HG03196 (cell line): Measurements from ENCODE around the gene RICTOR.
A peak's percentile ranks its signal among the peaks of the same experiment; 100 is the strongest.

ENCODE experiments used
- ATAC-seq: cut with Tn5 transposase; IDR thresholded peaks from one replicate; pipeline ENCODE4 v1.9.1; 2021; ENCODE audit not compliant: unreplicated experiment

RICTOR gene, protein sequence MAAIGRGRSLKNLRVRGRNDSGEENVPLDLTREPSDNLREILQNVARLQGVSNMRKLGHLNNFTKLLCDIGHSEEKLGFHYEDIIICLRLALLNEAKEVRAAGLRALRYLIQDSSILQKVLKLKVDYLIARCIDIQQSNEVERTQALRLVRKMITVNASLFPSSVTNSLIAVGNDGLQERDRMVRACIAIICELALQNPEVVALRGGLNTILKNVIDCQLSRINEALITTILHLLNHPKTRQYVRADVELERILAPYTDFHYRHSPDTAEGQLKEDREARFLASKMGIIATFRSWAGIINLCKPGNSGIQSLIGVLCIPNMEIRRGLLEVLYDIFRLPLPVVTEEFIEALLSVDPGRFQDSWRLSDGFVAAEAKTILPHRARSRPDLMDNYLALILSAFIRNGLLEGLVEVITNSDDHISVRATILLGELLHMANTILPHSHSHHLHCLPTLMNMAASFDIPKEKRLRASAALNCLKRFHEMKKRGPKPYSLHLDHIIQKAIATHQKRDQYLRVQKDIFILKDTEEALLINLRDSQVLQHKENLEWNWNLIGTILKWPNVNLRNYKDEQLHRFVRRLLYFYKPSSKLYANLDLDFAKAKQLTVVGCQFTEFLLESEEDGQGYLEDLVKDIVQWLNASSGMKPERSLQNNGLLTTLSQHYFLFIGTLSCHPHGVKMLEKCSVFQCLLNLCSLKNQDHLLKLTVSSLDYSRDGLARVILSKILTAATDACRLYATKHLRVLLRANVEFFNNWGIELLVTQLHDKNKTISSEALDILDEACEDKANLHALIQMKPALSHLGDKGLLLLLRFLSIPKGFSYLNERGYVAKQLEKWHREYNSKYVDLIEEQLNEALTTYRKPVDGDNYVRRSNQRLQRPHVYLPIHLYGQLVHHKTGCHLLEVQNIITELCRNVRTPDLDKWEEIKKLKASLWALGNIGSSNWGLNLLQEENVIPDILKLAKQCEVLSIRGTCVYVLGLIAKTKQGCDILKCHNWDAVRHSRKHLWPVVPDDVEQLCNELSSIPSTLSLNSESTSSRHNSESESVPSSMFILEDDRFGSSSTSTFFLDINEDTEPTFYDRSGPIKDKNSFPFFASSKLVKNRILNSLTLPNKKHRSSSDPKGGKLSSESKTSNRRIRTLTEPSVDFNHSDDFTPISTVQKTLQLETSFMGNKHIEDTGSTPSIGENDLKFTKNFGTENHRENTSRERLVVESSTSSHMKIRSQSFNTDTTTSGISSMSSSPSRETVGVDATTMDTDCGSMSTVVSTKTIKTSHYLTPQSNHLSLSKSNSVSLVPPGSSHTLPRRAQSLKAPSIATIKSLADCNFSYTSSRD (N-terminal part only)

DNA sequence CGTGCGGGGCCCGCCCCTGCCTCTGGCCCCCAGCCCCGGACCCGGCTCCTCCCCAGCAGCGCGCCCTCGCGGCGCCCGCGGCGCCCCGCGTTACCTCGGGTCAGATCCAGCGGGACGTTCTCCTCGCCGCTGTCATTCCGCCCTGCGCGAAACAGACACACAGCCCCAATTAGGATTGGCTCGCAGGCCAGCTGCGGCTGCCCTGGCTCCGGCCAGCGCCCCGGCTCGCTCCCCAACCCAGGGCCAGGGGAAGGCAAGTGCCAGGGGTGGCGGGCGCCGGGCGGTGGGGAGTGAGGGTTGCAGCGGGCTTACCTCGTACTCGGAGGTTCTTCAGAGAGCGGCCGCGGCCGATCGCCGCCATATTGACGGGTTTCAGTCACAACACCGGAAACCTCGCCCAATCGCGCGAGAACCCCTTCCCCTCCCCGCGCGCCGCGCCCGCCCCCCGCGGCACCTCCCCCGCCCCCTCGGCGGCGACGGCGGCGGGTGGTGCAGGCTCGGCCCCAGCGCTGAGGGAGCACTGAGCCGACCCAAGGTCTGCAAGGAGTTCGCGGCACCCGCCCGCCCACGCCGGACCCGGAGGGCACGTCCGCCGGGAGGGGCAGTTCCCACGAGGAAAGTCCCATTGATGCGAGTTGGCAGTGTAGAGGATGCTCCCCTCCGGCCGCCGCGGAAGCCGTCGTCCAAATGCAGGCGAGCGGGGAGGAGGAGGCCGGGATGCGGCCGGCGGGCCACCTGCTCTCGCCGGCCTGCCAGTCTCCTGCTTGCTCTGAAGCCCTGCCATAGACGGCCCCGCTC, at the start of gene RICTOR:
RICTOR (minus strand) TSS at position 383 of the 798 bp plus-strand sequence; CDS start at position 361, 22 bp downstream.
- peak; percentile 70 for ATAC-seq

DNA sequence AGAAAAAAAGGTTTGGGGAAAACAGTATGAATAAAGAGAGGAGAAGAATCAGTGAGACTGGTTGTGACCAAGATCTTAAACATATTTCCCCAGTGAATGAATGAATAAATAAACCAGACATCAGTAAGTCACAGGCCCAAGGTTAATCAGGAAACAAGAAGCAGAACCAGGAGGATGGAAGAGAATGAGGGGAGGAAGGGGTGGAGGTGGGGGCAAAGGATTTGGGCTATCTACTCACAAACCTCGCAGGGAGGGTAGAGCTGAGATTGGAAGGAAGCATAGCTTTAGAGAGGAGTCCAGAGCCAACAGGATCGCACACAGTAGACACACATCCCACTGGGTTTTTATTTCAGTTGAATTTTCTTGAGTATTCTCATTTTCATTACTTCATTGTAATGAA, 47.7 kb upstream of the RICTOR start:
- ATAC-seq: no peak

DNA sequence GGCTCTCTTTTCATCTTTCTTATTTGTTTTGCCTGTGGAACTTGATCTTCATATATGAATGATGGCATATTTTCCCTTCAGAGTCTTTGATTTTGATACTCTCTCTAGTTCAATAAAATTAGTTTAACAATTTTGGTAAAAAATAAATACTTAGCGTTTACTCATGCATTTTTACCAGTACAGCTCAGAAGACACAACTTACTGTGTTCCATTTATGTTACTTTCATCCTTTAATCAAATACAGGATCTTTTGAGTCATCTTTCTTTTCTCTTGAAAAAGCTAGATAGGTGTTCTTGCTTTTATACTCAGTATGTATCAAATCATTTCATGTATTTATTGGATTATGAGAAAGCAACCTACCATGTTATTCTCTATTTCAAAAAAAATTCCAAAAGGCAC, 47.1 kb upstream of the RICTOR start:
- no peak for ATAC-seq

DNA sequence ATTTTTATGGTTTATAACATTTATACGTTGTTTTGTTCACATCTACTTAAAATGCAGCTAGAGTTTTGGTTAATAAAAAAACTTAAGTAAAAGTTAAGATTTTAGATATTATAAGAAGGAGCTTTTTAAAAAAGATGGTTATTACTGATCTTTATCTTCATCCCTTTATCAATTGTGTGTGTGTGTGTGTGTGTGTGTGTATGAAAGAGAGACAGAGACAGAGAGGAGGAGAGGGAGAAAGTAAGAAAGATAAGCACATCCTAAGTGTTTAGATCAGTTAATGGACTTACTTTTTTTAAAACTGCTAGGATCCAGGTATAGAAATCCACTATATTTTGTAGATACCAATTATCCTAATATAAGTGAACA, 45.8 kb upstream of the RICTOR start:
- ATAC-seq: no peak

DNA sequence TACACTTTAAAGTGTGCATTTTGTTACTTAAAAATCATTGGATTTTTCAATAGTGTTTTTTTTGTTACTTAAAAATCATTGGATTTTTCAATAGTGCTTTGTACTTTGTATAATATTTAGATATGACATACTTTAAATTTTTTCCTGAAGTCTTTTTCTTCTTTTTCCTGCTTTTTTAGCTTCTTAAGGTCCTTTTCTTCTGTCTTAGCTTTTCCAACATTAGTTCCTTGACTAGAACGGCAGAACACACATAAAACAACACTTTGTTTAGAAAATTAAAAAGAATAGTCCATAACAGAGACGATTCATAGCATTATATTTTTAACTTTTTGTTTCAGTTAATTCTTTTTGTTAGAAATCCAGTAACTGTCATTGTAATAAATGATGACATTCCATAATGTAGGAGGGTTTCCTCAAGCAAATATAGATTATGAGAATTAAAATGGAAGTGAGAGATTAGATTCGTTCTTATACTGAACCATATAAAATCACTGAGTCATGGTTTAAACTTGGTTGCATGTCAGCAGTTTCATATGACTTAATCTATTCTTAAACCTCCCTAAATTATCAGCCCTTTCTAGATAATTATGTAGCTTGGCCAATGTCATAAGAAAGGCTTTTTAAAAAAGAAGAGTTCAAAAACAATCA, 45.3 kb upstream of the RICTOR start:
- ATAC-seq: no peak

DNA sequence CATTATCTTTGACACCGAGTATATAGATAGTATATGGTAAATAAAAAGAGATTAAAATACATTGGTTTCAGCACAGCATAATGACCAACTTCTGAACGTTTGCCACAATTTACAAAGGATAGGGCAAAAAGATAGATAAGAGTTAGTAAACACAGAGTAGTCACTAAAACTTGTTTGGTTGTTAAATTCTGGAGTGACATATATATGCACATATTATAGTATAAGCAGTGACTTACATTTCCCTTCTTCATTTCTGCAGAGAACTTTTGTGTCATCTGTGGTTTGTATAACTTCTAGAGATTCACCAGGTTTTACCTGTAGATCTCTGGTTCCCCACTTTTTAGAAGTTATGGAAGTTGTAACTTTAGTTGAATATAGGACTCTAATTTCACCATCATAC, 44.4 kb upstream of the RICTOR start:
- no peak for ATAC-seq

DNA sequence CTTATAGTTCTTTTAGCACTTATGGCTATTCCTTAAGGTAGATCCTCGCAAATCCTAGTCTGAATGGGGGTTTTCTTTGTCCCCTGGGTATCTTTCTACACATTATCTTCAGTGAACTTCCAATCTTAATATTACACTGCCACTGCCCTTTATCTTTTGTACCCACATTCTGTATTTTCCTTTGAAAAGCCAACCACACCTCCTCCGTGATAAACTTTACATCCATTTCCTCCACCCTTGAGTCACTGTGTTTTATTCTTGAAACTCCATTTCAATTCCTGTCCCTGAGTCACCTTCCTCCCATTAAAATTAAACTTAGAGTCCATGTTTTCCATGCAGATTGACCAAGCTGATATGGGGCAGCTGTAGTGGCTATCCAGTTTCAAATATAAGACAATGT, 43.2 kb upstream of the RICTOR start:
- ATAC-seq: no peak

DNA sequence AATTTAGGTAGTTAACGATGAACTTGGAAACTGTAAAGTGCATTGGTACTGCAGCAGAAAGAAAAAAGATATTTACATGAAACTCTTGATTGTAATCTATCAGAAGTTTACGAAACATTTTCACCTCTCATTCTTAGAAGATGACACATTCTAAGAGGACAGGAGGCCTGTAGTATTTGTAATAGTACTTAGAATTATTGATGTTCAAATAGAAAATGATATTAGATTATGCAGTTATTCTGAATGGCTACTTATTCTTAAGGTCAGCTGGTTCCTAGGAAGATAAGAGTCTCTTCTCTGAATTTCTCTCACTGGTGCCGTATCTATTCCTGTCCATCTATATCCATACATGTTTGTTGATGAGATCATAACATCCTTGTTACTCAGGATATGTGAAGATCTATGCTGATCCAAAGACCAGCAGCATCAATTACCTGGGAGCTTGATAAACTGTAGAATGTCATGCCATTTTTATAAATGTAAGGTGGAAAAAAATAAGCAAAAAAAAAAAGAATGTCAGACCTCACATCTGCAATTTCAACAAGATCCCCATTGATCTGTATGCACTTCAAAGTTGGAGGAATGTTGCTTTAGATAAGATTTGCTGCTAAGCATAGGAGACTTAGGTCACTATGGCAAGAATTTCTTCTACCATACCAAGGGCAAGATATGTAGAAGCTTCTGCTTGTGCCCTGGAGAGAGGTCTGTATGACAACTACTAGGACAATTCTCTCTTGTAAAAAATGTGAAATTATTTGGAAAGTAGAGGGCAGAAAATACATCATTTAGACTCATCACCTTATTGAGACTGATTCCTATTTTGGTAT, 42.4 kb upstream of the RICTOR start:
- no peak for ATAC-seq

DNA sequence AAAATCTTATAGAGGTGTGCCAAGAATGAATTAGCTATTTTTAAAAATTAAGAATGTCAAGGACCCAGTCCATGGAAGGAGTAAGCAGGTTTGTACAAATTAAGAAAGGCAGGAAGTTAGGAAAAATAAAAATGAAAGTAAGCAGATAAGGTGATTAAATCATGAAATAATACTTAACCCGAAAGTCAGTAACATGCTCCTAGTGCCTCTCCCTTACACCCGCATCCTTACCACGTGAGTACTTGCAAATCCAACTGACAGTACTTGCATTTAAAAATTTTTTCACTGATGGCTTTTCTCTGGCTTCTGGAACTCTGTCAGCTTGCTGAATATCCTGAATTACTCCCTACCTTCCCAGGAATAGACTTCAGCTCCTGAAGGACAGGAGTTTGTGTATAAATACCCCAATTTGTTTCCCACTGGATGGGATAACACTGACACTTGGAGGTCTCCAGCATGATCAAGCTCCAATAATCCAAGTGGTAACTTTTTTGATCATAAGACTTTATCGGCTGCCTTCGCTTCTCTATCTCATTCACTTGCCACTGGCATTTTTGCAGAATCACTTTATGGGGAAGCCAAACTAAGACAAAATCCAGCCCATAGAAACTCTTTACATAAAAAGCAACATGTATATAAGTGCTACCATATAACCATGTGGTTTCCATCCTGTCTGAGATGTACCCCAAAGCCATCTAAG, 41.6 kb upstream of the RICTOR start:
- no peak for ATAC-seq

DNA sequence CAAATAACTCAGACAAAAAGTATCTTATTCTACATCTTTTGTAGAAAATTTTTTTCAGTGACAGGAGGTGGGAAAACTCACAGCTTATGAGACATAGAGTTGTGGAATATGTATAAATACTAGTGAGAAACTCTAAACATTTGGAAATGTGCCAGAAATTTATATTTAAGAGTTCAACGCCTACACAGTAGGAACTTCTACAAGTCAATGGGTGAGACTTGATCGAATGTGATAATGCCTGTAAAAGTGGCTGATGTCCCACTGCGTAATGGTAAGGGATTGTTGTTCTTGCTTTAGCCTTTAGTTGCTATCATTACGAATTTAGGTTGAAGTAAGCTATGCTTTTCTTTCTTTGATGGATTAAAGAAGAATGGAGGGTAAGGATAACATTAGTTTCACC, 40.0 kb upstream of the RICTOR start:
- no peak for ATAC-seq

DNA sequence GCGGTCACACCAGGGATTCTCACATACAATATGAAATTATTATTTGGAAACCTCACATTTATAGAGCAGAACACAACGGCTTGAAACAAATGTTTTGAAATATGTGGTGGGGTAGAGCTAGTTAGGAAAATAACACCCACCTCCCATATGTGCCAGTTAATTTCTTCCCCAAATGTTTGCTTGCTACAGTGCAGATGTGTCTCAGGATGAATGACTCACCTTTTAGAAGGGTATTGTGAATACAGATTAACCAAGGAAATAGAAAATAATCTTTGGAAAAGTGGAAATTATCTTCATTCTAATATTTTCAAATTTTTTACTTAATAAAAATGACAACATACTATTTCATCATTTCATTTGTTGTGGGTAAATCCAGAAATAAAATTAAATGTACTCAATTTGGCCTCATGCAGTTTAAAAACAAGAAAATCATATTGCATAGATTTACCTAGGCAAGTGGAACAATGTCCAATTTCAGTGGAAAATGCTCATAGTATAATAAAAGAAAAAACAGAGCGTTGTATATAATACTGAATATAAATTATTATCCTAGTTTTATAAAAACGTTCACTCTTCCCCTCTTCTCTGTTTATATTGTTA, 39.3 kb upstream of the RICTOR start:
- ATAC-seq: no peak

DNA sequence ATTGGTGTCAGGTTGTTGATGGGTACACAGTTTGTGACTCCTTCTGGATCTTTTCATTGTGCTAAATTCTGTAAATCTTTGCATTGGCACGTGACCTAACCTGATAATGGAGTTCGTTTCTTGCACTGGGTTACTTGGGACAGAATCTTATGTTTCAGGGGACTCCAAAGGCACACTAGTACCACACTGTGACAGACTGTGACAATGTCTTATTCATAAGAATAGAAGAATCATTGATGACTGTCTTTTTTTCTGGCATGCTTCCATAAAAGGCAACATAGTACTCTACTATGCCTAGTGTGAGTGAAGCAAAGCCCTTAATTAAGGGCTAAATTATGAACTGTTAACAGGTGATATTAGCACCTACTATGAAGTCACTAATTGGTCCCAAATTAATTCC, 35.4 kb upstream of the RICTOR start:
- ATAC-seq: no peak

DNA sequence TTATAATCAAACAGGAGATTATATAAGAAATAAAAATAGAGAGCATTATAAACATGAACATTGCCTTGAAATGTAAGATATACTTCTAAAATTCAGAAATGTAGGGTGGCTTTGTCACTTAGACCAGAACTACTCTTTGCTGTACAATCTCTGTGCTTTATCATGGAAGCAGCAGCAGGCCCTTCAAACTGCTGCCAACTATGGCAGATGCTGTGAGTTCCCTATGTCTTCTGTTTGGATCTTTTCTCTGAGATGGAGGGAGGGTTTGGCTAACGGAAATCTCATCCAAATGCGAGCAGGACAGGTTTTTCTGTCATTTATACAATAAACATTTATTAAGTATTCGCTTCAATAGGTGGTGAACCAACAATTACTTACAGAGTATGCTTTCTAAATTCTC, 34.8 kb upstream of the RICTOR start:
- ATAC-seq: no peak

DNA sequence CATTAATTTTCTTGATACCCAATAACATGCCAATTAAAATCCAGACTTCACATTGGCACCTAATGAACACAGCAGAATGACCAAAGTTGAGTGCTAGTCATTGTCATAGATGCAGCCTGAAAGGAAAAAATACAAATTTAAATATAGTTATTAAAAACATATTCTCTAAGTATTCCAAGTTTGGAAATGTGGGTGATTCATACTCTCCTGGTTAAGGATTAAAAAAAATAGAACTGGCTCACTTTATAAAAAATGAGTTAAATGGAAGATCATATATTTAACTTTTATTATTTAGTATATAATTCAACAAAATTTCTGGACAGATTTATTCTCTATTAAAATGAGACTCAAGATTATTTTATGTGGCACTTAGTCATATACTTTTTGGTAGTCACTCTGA, 33.2 kb upstream of the RICTOR start:
- ATAC-seq: no peak

DNA sequence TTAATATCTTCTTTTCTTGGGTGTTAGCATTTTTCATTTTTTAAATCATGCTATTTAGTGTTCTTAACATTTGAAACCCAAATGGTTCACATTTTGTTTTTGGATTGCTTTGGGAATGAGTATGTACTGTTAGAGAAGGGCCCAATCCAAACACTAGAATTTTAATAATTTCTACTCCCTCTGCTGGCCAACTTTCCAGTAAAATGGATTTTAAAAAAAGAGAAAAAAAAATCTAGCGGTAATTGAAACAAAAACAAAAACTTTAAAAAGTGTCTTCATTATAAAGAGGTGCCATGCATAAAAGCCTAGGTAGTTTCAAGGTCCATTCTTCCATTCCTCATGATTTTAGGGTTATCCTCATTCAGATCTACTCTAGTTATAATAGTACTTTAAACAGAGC, 32.1 kb upstream of the RICTOR start:
- no peak for ATAC-seq

DNA sequence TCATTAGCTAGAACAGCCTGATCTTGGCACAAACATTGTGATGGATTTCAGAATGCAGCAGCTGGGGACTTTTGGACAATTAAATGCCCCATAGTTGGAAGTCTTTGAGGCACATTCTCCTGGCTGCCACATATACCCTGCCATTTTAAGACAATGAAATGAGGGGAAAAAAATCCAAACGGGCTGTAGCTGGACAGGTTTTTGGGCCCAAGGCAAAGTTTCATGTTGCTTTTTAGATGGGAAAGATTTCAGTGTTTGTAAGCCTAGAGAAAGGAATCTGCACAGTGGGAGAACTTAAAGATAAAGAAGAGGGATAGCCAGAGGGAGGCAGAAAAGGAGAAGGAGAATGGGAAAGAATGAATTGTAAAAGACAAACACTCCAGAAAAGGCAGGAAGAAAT, 30.0 kb upstream of the RICTOR start:
- no peak for ATAC-seq

DNA sequence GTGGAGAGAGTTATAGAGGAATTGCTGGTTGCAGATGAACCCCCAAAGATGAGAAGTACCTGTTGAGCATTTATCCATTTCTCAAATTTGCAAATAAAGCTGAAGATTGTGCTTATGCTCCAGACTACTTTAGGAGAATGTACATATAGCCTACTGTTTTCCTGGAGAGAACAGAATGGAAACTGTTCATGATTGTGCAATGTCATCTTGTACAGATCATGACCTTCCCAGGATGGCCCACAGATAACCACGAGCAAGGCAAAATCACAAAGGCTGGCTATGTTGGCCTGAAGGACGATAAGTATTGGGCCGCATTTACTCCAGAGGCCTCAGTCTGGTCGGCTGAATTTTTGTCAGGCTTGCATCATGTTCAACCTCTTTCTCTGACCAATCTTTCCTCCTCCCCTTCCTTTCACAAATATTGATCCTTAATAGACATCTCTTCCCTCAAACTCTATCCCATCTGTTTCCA, 28.5 kb upstream of the RICTOR start:
- no peak for ATAC-seq

DNA sequence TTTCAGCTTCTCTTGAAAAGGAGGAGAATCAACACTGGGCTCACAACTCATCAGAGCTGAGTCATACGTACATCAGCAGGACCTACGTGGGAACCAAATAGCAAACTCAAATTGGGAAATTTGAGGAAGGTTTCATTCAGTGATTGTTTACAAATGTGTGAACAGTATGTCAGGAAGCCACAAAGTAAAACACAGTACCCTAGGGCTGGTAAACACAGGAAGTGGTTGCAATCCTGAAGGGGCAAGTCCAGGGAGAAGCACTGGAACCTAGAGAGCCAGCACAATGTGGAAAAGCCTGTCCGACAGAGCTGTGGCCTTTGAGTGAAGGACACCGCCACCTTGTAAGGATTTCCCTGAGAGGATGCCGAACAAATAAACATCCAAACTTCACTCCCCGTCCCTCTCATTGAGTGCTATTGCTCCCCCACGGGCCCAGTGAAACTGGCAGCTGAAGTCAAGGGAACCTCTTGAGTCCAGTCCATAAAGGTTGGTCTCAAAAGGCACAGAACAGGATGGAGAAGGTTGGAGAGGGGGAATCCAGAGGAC, 26.7 kb upstream of the RICTOR start:
- ATAC-seq: no peak
